ENCODE data around the gene CHRM4. TPM values are rescaled to one million over a fixed set of nuclear protein-coding genes. Genes with fewer than 3 reads are reported as not detected.
A peak's percentile ranks its signal among the peaks of the same experiment; 100 is the strongest.

CHRM4 gene
- total RNA-seq, 1 donor from 2014 or later: 0.37 TPM

GRCh38 chr11:46352063-46352841 lies 39.3 kb downstream of the CHRM4 start:
- Mint-ChIP-seq H3K27ac (ENCODE audit: unreplicated experiment) (no peak overlapping the region), H3K4me3 (no peak overlapping the region), H3K36me3 (ENCODE audit: low read depth) (no peaks in the 10 kb centered on the region), H3K9me3 (no peaks in the 10 kb centered on the region), H3K27me3 (ENCODE audit: low read depth) (no peaks in the 10 kb centered on the region), H3K4me1 (peaks cover 36% of the 10 kb centered on the region)
- TF ChIP-seq CTCF (conservative IDR thresholded peaks at IDR 0.05): peak; percentile 83
- peak; percentile 72 for DNase-seq (ENCODE audit: low read depth, low spot score)

GRCh38 chr11:46351606-46352005 lies 40.0 kb downstream of the CHRM4 start:
- no peak overlapping the region for H3K4me3 Mint-ChIP-seq
- peaks cover 35% of the 10 kb centered on the region for H3K4me1 Mint-ChIP-seq
- peaks cover 4% of the 10 kb centered on the region for H3K27me3 Mint-ChIP-seq (ENCODE audit: low read depth)
- DNase-seq (ENCODE audit: low read depth, low spot score): no peak
- no peaks in the 10 kb centered on the region for H3K9me3 Mint-ChIP-seq
- H3K36me3 Mint-ChIP-seq (ENCODE audit: low read depth): no peaks in the 10 kb centered on the region
- no peak overlapping the region for H3K27ac Mint-ChIP-seq (ENCODE audit: unreplicated experiment)
- no peak for TF ChIP-seq CTCF (conservative IDR thresholded peaks at IDR 0.05)

- peak overlapping the region; percentile 62 for H3K4me3 Mint-ChIP-seq
- peaks cover 7% of the 10 kb centered on the region for H3K27me3 Mint-ChIP-seq (ENCODE audit: low read depth)
- no peak for DNase-seq (ENCODE audit: low read depth, low spot score)
- no peaks in the 10 kb centered on the region for H3K9me3 Mint-ChIP-seq
- TF ChIP-seq CTCF (conservative IDR thresholded peaks at IDR 0.05): no peak
- no peaks in the 10 kb centered on the region for H3K36me3 Mint-ChIP-seq (ENCODE audit: low read depth)
- no peak overlapping the region for H3K27ac Mint-ChIP-seq (ENCODE audit: unreplicated experiment)
- peaks cover 37% of the 10 kb centered on the region for H3K4me1 Mint-ChIP-seq
These were observed 40.4 kb downstream of the CHRM4 start for GRCh38 chr11:46351148-46351547.

- no peaks in the 10 kb centered on the region for H3K9me3 Mint-ChIP-seq
- peak overlapping the region; percentile 62 for H3K4me3 Mint-ChIP-seq
- TF ChIP-seq CTCF (conservative IDR thresholded peaks at IDR 0.05): no peak
- no peak for DNase-seq (ENCODE audit: low read depth, low spot score)
- no peak overlapping the region for H3K27ac Mint-ChIP-seq (ENCODE audit: unreplicated experiment)
- H3K36me3 Mint-ChIP-seq (ENCODE audit: low read depth): no peaks in the 10 kb centered on the region
- peaks cover 7% of the 10 kb centered on the region for H3K27me3 Mint-ChIP-seq (ENCODE audit: low read depth)
- peaks cover 37% of the 10 kb centered on the region for H3K4me1 Mint-ChIP-seq
These were observed 40.9 kb downstream of the CHRM4 start for GRCh38 chr11:46350695-46351094.

- Mint-ChIP-seq H3K27ac (ENCODE audit: unreplicated experiment) (peak overlapping the region; percentile 57), H3K9me3 (no peaks in the 10 kb centered on the region), H3K27me3 (ENCODE audit: low read depth) (peaks cover 10% of the 10 kb centered on the region), H3K36me3 (ENCODE audit: low read depth) (no peaks in the 10 kb centered on the region), H3K4me1 (peaks cover 40% of the 10 kb centered on the region), H3K4me3 (peak overlapping the region; percentile 90)
- TF ChIP-seq CTCF (conservative IDR thresholded peaks at IDR 0.05): no peak
- DNase-seq (ENCODE audit: low read depth, low spot score): no peak
These were observed 42.8 kb downstream of the CHRM4 start for GRCh38 chr11:46348566-46349401.
